ENCODE data around the gene BOLA2B. TPM values are rescaled to one million over a fixed set of nuclear protein-coding genes. Genes with fewer than 3 reads are reported as not detected.

The BOLA2B gene
- total and polyA plus RNA-seq, 9 of the 15 experiments (the other 6 are each of a cell fraction or from before 2014, with no cell fraction given): 43.9 to 613 (median 181) TPM

DNA sequence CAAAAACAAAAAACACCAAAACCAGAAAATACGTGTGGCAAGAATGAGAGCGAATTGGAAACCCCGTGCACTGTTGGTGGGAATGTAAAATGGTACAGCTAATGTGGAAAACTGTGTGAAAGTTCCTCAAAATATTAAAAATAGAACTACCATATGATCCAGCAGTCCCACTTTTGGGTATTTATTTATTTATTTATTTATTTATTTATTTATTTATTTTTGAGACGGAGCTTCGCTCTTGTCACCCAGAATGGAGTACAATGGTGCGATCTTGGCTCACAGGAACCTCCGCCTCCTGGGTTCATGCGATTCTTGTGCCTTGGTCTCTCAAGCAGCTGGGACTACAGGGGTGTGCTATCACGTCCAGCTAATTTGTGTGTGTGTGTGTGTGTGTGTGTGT is 40.9 kb downstream of the BOLA2B start (continued):
- no peak for TF ChIP-seq ZNF395 (CRISPR knock-in tag; IDR thresholded peaks at IDR 0.05)
- TF ChIP-seq MEIS2 (IDR thresholded peaks at IDR 0.05; ENCODE audit: partially characterized antibody): no peak
- TF ChIP-seq ILF3 (IDR thresholded peaks at IDR 0.05; ENCODE audit: borderline replicate concordance): no peak
- TF ChIP-seq SMARCA5 (IDR thresholded peaks at IDR 0.05): no peak
- TF ChIP-seq ZEB2 (IDR thresholded peaks at IDR 0.05): no peak
- no peak for TF ChIP-seq TFE3 (CRISPR knock-in tag; IDR thresholded peaks at IDR 0.05)
- no peak for TF ChIP-seq ZBTB2 (IDR thresholded peaks at IDR 0.05)
- TF ChIP-seq FOSL1 (tag; conservative IDR thresholded peaks at IDR 0.05): no peak
- TF ChIP-seq SMAD1 (IDR thresholded peaks at IDR 0.05; ENCODE audit: low read depth, low read length, partially characterized antibody): no peak
- TF ChIP-seq DDX20 (tag; IDR thresholded peaks at IDR 0.05; ENCODE audit: low read depth): no peak
- no peak for TF ChIP-seq ZC3H11A (IDR thresholded peaks at IDR 0.05; ENCODE audit: low read depth, low read length)
- TF ChIP-seq, protein P1, sequence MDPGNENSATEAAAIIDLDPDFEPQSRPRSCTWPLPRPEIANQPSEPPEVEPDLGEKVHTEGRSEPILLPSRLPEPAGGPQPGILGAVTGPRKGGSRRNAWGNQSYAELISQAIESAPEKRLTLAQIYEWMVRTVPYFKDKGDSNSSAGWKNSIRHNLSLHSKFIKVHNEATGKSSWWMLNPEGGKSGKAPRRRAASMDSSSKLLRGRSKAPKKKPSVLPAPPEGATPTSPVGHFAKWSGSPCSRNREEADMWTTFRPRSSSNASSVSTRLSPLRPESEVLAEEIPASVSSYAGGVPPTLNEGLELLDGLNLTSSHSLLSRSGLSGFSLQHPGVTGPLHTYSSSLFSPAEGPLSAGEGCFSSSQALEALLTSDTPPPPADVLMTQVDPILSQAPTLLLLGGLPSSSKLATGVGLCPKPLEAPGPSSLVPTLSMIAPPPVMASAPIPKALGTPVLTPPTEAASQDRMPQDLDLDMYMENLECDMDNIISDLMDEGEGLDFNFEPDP (CRISPR knock-in tag; IDR thresholded peaks at IDR 0.05): no peak
- TF ChIP-seq KDM5B (IDR thresholded peaks at IDR 0.05; ENCODE audit: insufficient replicate concordance, low read depth, low read length): no peak
- TF ChIP-seq, protein P2, sequence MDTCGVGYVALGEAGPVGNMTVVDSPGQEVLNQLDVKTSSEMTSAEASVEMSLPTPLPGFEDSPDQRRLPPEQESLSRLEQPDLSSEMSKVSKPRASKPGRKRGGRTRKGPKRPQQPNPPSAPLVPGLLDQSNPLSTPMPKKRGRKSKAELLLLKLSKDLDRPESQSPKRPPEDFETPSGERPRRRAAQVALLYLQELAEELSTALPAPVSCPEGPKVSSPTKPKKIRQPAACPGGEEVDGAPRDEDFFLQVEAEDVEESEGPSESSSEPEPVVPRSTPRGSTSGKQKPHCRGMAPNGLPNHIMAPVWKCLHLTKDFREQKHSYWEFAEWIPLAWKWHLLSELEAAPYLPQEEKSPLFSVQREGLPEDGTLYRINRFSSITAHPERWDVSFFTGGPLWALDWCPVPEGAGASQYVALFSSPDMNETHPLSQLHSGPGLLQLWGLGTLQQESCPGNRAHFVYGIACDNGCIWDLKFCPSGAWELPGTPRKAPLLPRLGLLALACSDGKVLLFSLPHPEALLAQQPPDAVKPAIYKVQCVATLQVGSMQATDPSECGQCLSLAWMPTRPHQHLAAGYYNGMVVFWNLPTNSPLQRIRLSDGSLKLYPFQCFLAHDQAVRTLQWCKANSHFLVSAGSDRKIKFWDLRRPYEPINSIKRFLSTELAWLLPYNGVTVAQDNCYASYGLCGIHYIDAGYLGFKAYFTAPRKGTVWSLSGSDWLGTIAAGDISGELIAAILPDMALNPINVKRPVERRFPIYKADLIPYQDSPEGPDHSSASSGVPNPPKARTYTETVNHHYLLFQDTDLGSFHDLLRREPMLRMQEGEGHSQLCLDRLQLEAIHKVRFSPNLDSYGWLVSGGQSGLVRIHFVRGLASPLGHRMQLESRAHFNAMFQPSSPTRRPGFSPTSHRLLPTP (IDR thresholded peaks at IDR 0.05; ENCODE audit: borderline replicate concordance, extremely low read depth, insufficient read length): no peak
